Calu3 (cell line): ENCODE measurements around the gene KRTAP3-1. TPM values are rescaled to one million over a fixed set of nuclear protein-coding genes. Genes with fewer than 3 reads are reported as not detected.

Experiments
- BruUV-seq: library from RNA; stranded (reverse); fragments of 400-500 nt; replicated peaks from 2 replicates; lab custom pipeline; 2021; lab: Mats Ljungman, UMichigan
- CTCF ChIA-PET: fragments of 300-600 bp; sonication (Branson Sonifier 250); formaldehyde crosslinking; loops from one replicate; lab custom pipeline; 2022; ENCODE audit warnings: antibody characterized with exemption; lab: Charles Lee
- DNase-seq: peaks from one replicate; pipeline ENCODE4 v3.0.0; 2022
- H3K27ac Mint-ChIP-seq: one replicate; pipeline ENCODE4 v1.8.0; 2022; ENCODE audit warnings: mixed read lengths; ENCODE audit not compliant: unreplicated experiment
- H3K27me3 Mint-ChIP-seq: one replicate; pipeline ENCODE4 v1.8.0; 2022; ENCODE audit warnings: mixed read lengths; ENCODE audit not compliant: unreplicated experiment
- H3K36me3 Mint-ChIP-seq: one replicate; pipeline ENCODE4 v1.8.0; 2022; ENCODE audit warnings: mild to moderate bottlenecking, moderate library complexity, mixed read lengths; ENCODE audit not compliant: insufficient read depth, unreplicated experiment
- H3K4me1 Mint-ChIP-seq: one replicate; pipeline ENCODE4 v1.8.0; 2022; ENCODE audit warnings: mild to moderate bottlenecking, low read depth, mixed read lengths; ENCODE audit not compliant: unreplicated experiment
- H3K4me3 Mint-ChIP-seq: one replicate; pipeline ENCODE4 v1.8.0; 2022; ENCODE audit warnings: mild to moderate bottlenecking, low read depth, moderate library complexity, mixed read lengths; ENCODE audit not compliant: unreplicated experiment
- H3K9me3 Mint-ChIP-seq: one replicate; pipeline ENCODE4 v1.8.0; 2022; ENCODE audit warnings: low read depth, mixed read lengths; ENCODE audit not compliant: unreplicated experiment
- CTCF ChIP-seq: fragments of 200-600 bp; IDR thresholded peaks from one replicate; pipeline ENCODE4 v1.8.0; 2022; ENCODE audit warnings: antibody characterized with exemption; ENCODE audit not compliant: unreplicated experiment
- intact Hi-C: fragments of 100-400 bp; cut with micrococcal nuclease; formaldehyde crosslinking; loops from one replicate; pipeline ENCODE4 v1.10.0; 2022; ENCODE audit not compliant: unreplicated experiment
- total RNA-seq: library from RNA; stranded (reverse); gene quantifications from 2 replicates; pipeline ENCODE4 v1.2.3, GENCODE V29; 2022

Gene KRTAP3-1
- total RNA-seq, 1 experiment from 2014 or later: not detected

GRCh38 chr17:40986920-40987319 lies 22.0 kb downstream of the KRTAP3-1 start:
- Mint-ChIP-seq H3K36me3 (no peaks in the 10 kb centered on the region), H3K27me3 (no peaks in the 10 kb centered on the region), H3K27ac (no peak overlapping the region), H3K4me3 (no peak overlapping the region), H3K4me1 (peaks cover 18% of the 10 kb centered on the region), H3K9me3 (peaks cover 2% of the 10 kb centered on the region)
- BruUV-seq: no TSS peak
- intact Hi-C loops: no loop called here
- DNase-seq: no peak
- TF ChIP-seq CTCF: no peak
- CTCF ChIA-PET: interaction anchor here (0.7 to 1.1 kb wide), 3 partner anchors 27 to 341 kb away, joined by 3 read pairs; no protein-coding TSS in a partner anchor

- no peak within 1 kb of the TSS for H3K4me3 Mint-ChIP-seq
- H3K27ac Mint-ChIP-seq: no peak within 1 kb of the TSS
- no peak for DNase-seq
- H3K36me3 Mint-ChIP-seq: no peaks in the 10 kb centered on the region
- BruUV-seq: no TSS peak
- no peaks in the 10 kb centered on the region for H3K27me3 Mint-ChIP-seq
- H3K4me1 Mint-ChIP-seq: peaks cover 17% of the 10 kb centered on the region
- intact Hi-C loops: no loop called here
- no peak for TF ChIP-seq CTCF
- no peaks in the 10 kb centered on the region for H3K9me3 Mint-ChIP-seq
- CTCF ChIA-PET: interaction anchor here (0.9 to 2.1 kb wide), 3 partner anchors 13 to 32 kb away, joined by 4 to 5 read pairs (median 5); partner anchors contain the start of gene KRTAP3-1
Measured at GRCh38 chr17:40984226-40984625, 24.7 kb downstream of the KRTAP3-1 start, which contains the start of gene KRT40. Gene KRT40, minus strand, starts transcription at chr17:40984326. Its CDS starts 53 bp downstream, at chr17:40984273.

- DNase-seq: no peak
- Mint-ChIP-seq H3K4me1 (peaks cover 11% of the 10 kb centered on the region), H3K9me3 (no peaks in the 10 kb centered on the region), H3K27me3 (no peaks in the 10 kb centered on the region), H3K4me3 (no peak overlapping the region), H3K36me3 (no peaks in the 10 kb centered on the region), H3K27ac (no peak overlapping the region)
- no TSS peak for BruUV-seq
- CTCF ChIA-PET: interaction anchor here (1.0 to 2.5 kb wide), 3 partner anchors 14 to 27 kb away, joined by 3 to 7 read pairs (median 5); partner anchors contain the start of gene KRT39
- no peak for TF ChIP-seq CTCF
- intact Hi-C loops: no loop called here
Measured at GRCh38 chr17:40981115-40981514, 27.8 kb downstream of the KRTAP3-1 start.

GRCh38 chr17:40980596-40980995 lies 28.3 kb downstream of the KRTAP3-1 start:
- DNase-seq: no peak
- CTCF ChIA-PET: interaction anchor here (1.0 to 2.5 kb wide), 2 partner anchors 14 to 24 kb away, joined by 3 to 7 read pairs; partner anchors contain the start of gene KRT39
- Mint-ChIP-seq H3K27ac (no peak overlapping the region), H3K9me3 (no peaks in the 10 kb centered on the region), H3K36me3 (no peaks in the 10 kb centered on the region), H3K4me3 (no peak overlapping the region), H3K4me1 (peaks cover 11% of the 10 kb centered on the region), H3K27me3 (no peaks in the 10 kb centered on the region)
- no peak for TF ChIP-seq CTCF
- intact Hi-C loops: no loop called here
- no TSS peak for BruUV-seq
